Uterus (tissue), 2 donors: ENCODE measurements around the gene NACC2.

ENCODE experiments used
- CTCF ChIP-seq, 4 experiments: fragments of 200-600 bp in 2 of 4; fragments of 450-650 bp in 2 of 4; sonication (generic) in 2 of 4; IDR thresholded peaks; one replicate each; pipeline ENCODE4 v1.5.1; 2016 to 2019; ENCODE audit warnings: antibody characterized with exemption in 4 of 4, mild to moderate bottlenecking in 2 of 4, moderate library complexity in 1 of 4
- POLR2A ChIP-seq, 2 donors: fragments of 450-650 bp; IDR thresholded peaks; one replicate each; pipeline ENCODE4 v1.6.1; 2016; ENCODE audit warnings: antibody characterized with exemption in 2 of 2, mild to moderate bottlenecking in 1 of 2, moderate library complexity in 1 of 2

- TF ChIP-seq POLR2A (IDR thresholded peaks at IDR 0.05), result no peak
- TF ChIP-seq CTCF (IDR thresholded peaks at IDR 0.05), result no peak
Observed at GRCh38 chr9:136115206-136115605, 20.1 kb upstream of the NACC2 start.
